Measurements from ENCODE around the gene DIS3L2. TPM values are rescaled to one million over a fixed set of nuclear protein-coding genes. Genes with fewer than 3 reads are reported as not detected.
"Not testable (repeated sequence)": the region's sequence is repeated elsewhere in the genome, so short reads cannot be mapped to it uniquely, and the experiment has no call there.

Gene DIS3L2
- total RNA-seq, 4 donors from 2014 or later = 12.8 to 27.3 (median 16.8) TPM

GRCh38 chr2:232328032-232328422, 366.5 kb downstream of the DIS3L2 start:
- H3K27ac ChIP-seq = no peak overlapping the region
- H3K9me3 ChIP-seq = no peaks in the 10 kb centered on the region
- H3K36me3 ChIP-seq = no peaks in the 10 kb centered on the region
- no peaks in the 10 kb centered on the region for H3K4me1 ChIP-seq
- no peak for TF ChIP-seq POLR2A (IDR thresholded peaks at IDR 0.05)
- TF ChIP-seq CTCF (IDR thresholded peaks at IDR 0.05 in 4 of 5, conservative IDR thresholded peaks at IDR 0.05 in 1 of 5) = no peak
- ATAC-seq (no peak), DNase-seq (no peak)
- no peaks in the 10 kb centered on the region for H3K27me3 ChIP-seq
- no peak overlapping the region for H3K4me3 ChIP-seq
- in situ Hi-C loops (cut with MboI; ENCODE audit: low sequenced_read_pairs in 4 of 4) = loop anchor here in 2 of 4 donors (10.0 kb wide), 2 partner anchors 403 to 423 kb away; partner anchors contain the start of gene NPPC (in 1 of the 2)
- intact Hi-C loops (cut with DNase I; ENCODE audit: low total_unique reads) = loop anchor here (5.0 to 10.0 kb wide), 2 partner anchors 36 to 117 kb away; no protein-coding TSS in a partner anchor

- TF ChIP-seq POLR2A (IDR thresholded peaks at IDR 0.05) (no peak), CTCF (IDR thresholded peaks at IDR 0.05 in 4 of 5, conservative IDR thresholded peaks at IDR 0.05 in 1 of 5) (no peak)
- Histone ChIP-seq H3K36me3 (no peaks in the 10 kb centered on the region), H3K27me3 (no peaks in the 10 kb centered on the region), H3K4me3 (no peak overlapping the region), H3K4me1 (no peaks in the 10 kb centered on the region), H3K9me3 (no peaks in the 10 kb centered on the region), H3K27ac (no peak overlapping the region)
- no peak for ATAC-seq
- intact Hi-C loops (cut with DNase I; ENCODE audit: low total_unique reads) = loop anchor here (5.0 to 10.0 kb wide), 2 partner anchors 36 to 116 kb away; no protein-coding TSS in a partner anchor
- DNase-seq = no peak
- in situ Hi-C loops (cut with MboI; ENCODE audit: low sequenced_read_pairs in 4 of 4) = loop anchor here in 2 of 4 donors (10.0 kb wide), 2 partner anchors 404 to 424 kb away; partner anchors contain the start of gene NPPC (in 1 of the 2)
Measured at GRCh38 chr2:232328516-232329460, 367.3 kb downstream of the DIS3L2 start.

DNA sequence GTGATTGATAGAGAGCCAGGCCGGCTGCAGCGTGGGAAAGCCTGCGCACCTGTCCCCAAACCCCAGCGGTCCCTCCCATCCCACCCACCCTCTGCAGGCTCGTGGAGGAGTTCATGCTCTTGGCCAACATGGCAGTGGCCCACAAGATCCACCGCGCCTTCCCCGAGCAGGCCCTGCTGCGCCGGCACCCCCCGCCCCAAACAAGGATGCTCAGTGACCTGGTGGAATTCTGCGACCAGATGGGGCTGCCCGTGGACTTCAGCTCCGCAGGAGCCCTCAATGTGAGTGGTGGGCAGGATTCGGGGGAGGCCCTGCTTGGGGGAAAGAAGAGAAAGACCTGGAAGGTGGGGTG, 368.2 kb downstream of the DIS3L2 start:
- Histone ChIP-seq H3K9me3 (no peaks in the 10 kb centered on the region), H3K27ac (no peak overlapping the region), H3K27me3 (no peaks in the 10 kb centered on the region), H3K4me3 (no peak overlapping the region), H3K36me3 (no peaks in the 10 kb centered on the region), H3K4me1 (no peaks in the 10 kb centered on the region)
- no peak for TF ChIP-seq CTCF (IDR thresholded peaks at IDR 0.05 in 4 of 5, conservative IDR thresholded peaks at IDR 0.05 in 1 of 5)
- no peak for TF ChIP-seq POLR2A (IDR thresholded peaks at IDR 0.05)
- no peak for DNase-seq
- in situ Hi-C loops (cut with MboI; ENCODE audit: low sequenced_read_pairs in 4 of 4) = loop anchor here in 2 of 4 donors (10.0 kb wide), 2 partner anchors 405 to 425 kb away; partner anchors contain the start of gene NPPC (in 1 of the 2)
- ATAC-seq = no peak
- intact Hi-C loops (cut with DNase I; ENCODE audit: low total_unique reads) = loop anchor here (5.0 to 10.0 kb wide), 2 partner anchors 37 to 115 kb away; no protein-coding TSS in a partner anchor

GRCh38 chr2:232330068-232330999, 368.8 kb downstream of the DIS3L2 start:
- Histone ChIP-seq H3K27me3 (no peaks in the 10 kb centered on the region), H3K36me3 (no peaks in the 10 kb centered on the region), H3K4me1 (no peaks in the 10 kb centered on the region), H3K4me3 (no peak overlapping the region), H3K27ac (no peak overlapping the region), H3K9me3 (no peaks in the 10 kb centered on the region)
- ATAC-seq (no peak), DNase-seq (no peak)
- TF ChIP-seq CTCF (IDR thresholded peaks at IDR 0.05 in 4 of 5, conservative IDR thresholded peaks at IDR 0.05 in 1 of 5) (no peak), POLR2A (IDR thresholded peaks at IDR 0.05) (no peak)
- intact Hi-C loops (cut with DNase I; ENCODE audit: low total_unique reads) = no loop called here
- in situ Hi-C loops (cut with MboI; ENCODE audit: low sequenced_read_pairs in 4 of 4) = no loop called here

- H3K27me3 ChIP-seq; H3K9me3 ChIP-seq; ATAC-seq; in situ Hi-C loops (cut with MboI; ENCODE audit: low sequenced_read_pairs in 4 of 4); H3K4me3 ChIP-seq; H3K27ac ChIP-seq; H3K4me1 ChIP-seq; intact Hi-C loops (cut with DNase I; ENCODE audit: low total_unique reads); H3K36me3 ChIP-seq: not testable (repeated sequence)
- peak in 1 of 2 donors; percentile 39 for DNase-seq
Measured at GRCh38 chr2:232331061-232331460, 369.5 kb downstream of the DIS3L2 start.

- DNase-seq = peak in 1 of 2 donors; percentile 42
- in situ Hi-C loops (cut with MboI; ENCODE audit: low sequenced_read_pairs in 4 of 4); H3K27ac ChIP-seq; H3K9me3 ChIP-seq; H3K36me3 ChIP-seq; intact Hi-C loops (cut with DNase I; ENCODE audit: low total_unique reads); H3K4me1 ChIP-seq; H3K27me3 ChIP-seq; H3K4me3 ChIP-seq: not testable (repeated sequence)
- peak; percentile 28 to 60 for ATAC-seq
Measured at GRCh38 chr2:232331641-232332040, 370.1 kb downstream of the DIS3L2 start.

Data from gastrocnemius medialis (tissue), 4 donors.